Liver (tissue), 9 donors: ENCODE measurements around the gene TXLNG. TPM values are rescaled to one million over a fixed set of nuclear protein-coding genes. Genes with fewer than 3 reads are reported as not detected.

Source experiments
- DNase-seq: peaks from one replicate; pipeline ENCODE4 v3.0.0-alpha.2; 2017; ENCODE audit warnings: low spot score
- H3K27ac ChIP-seq, 2 donors: one replicate each; pipeline ENCODE4 v1.7.0; 2013; ENCODE audit warnings: inconsistent platforms in 2 of 2, low read length in 2 of 2, control low read depth in 1 of 2, low read depth in 1 of 2, mild to moderate bottlenecking in 1 of 2
- H3K27me3 ChIP-seq, 4 donors: one replicate each; pipeline versions ENCODE4 v1.6.1 to v1.7.0; 2013; ENCODE audit warnings: low read length in 3 of 4, inconsistent platforms in 1 of 4, mild to moderate bottlenecking in 1 of 4, moderate library complexity in 1 of 4; ENCODE audit not compliant: control insufficient read depth in 4 of 4, insufficient read depth in 4 of 4
- H3K36me3 ChIP-seq, 4 donors: one replicate each; pipeline versions ENCODE4 v1.6.1 to v1.7.0; 2013; ENCODE audit warnings: low read length in 3 of 4, mild to moderate bottlenecking in 3 of 4, low read depth in 1 of 4, moderate library complexity in 1 of 4; ENCODE audit not compliant: control insufficient read depth in 4 of 4, insufficient read depth in 3 of 4
- H3K4me1 ChIP-seq, 4 donors: one replicate each; pipeline versions ENCODE4 v1.6.1 to v1.7.0; 2013; ENCODE audit warnings: low read length in 3 of 4, mild to moderate bottlenecking in 3 of 4, moderate library complexity in 1 of 4; ENCODE audit not compliant: control insufficient read depth in 4 of 4, insufficient read depth in 4 of 4
- H3K4me3 ChIP-seq, 3 donors: one replicate each; pipeline versions ENCODE4 v1.6.1 to v1.7.0; 2013; ENCODE audit warnings: low read length in 3 of 3, control low read depth in 1 of 3, low read depth in 1 of 3, mild to moderate bottlenecking in 1 of 3
- H3K9ac ChIP-seq, 2 donors: one replicate each; pipeline ENCODE4 v1.7.0; 2013; ENCODE audit warnings: low read length in 2 of 2, mild to moderate bottlenecking in 2 of 2, moderate library complexity in 2 of 2, control low read depth in 1 of 2, low read depth in 1 of 2
- H3K9me3 ChIP-seq, 4 donors: one replicate each; pipeline versions ENCODE4 v1.6.1 to v1.7.0; 2013; ENCODE audit warnings: low read length in 3 of 4; ENCODE audit not compliant: control insufficient read depth in 4 of 4
- CTCF ChIP-seq: fragments of 150-350 bp; IDR thresholded peaks from 2 replicates; pipeline ENCODE4 v1.5.1; 2017; ENCODE audit warnings: improper control_type of control experiment, low read depth, low read length; ENCODE audit not compliant: missing input control
- EGR1 ChIP-seq, 2 donors: IDR thresholded peaks; 2 replicates each; pipeline ENCODE4 v1.6.1; 2016 to 2018; ENCODE audit warnings: antibody characterized with exemption in 2 of 2, low read depth in 2 of 2
- FOXA1 ChIP-seq: IDR thresholded peaks from 2 replicates; pipeline ENCODE4 v1.6.1; 2016; ENCODE audit warnings: antibody characterized with exemption
- FOXA2 ChIP-seq: IDR thresholded peaks from 2 replicates; pipeline ENCODE4 v1.6.1; 2016; ENCODE audit warnings: antibody characterized with exemption
- GABPA ChIP-seq, 2 donors: IDR thresholded peaks in 1 of 2; conservative IDR thresholded peaks in 1 of 2; 2 replicates each; pipeline ENCODE4 v1.6.1; 2016; ENCODE audit warnings: antibody characterized with exemption in 2 of 2, mild to moderate bottlenecking in 1 of 2, moderate library complexity in 1 of 2
- HNF4A ChIP-seq, 2 donors: conservative IDR thresholded peaks; 2 replicates each; pipeline ENCODE4 v1.6.1; 2016; ENCODE audit warnings: antibody characterized with exemption in 2 of 2, mild to moderate bottlenecking in 2 of 2
- HNF4G ChIP-seq: IDR thresholded peaks from 2 replicates; pipeline ENCODE4 v1.6.1; 2016; ENCODE audit warnings: antibody characterized with exemption
- JUND ChIP-seq, 2 donors: IDR thresholded peaks; 2 replicates each; pipeline ENCODE4 v1.6.1; 2016; ENCODE audit warnings: antibody characterized with exemption in 2 of 2
- MAX ChIP-seq: IDR thresholded peaks from 2 replicates; pipeline ENCODE4 v1.6.1; 2016; ENCODE audit warnings: antibody characterized with exemption
- NR2F2 ChIP-seq: IDR thresholded peaks from 2 replicates; pipeline ENCODE4 v1.6.1; 2016; ENCODE audit warnings: antibody characterized with exemption
- RAD21 ChIP-seq, 2 donors: IDR thresholded peaks; 2 replicates each; pipeline ENCODE4 v1.6.1; 2016; ENCODE audit warnings: antibody characterized with exemption in 2 of 2, mild to moderate bottlenecking in 2 of 2
- RXRA ChIP-seq, 2 donors: IDR thresholded peaks; 2 replicates each; pipeline ENCODE4 v1.6.1; 2017 to 2018; ENCODE audit warnings: antibody characterized with exemption in 2 of 2, mild to moderate bottlenecking in 1 of 2
- SP1 ChIP-seq: IDR thresholded peaks from 2 replicates; pipeline ENCODE4 v1.6.1; 2018; ENCODE audit warnings: antibody characterized with exemption, mild to moderate bottlenecking
- TAF1 ChIP-seq: conservative IDR thresholded peaks from 2 replicates; pipeline ENCODE4 v1.6.1; 2016; ENCODE audit warnings: antibody characterized with exemption, mild to moderate bottlenecking
- YY1 ChIP-seq: IDR thresholded peaks from 2 replicates; pipeline ENCODE4 v1.6.1; 2016; ENCODE audit warnings: antibody characterized with exemption, mild to moderate bottlenecking
- WGBS: extraction: QIAGEN DNeasy Blood & Tissue Kit; methylation state at CpG from one replicate; pipeline ENCODE4 v1.1.7; 2013; 5-methylcytosine and 5-hydroxymethylcytosine counted together
- polyA plus RNA-seq, 2 donors: library from polyadenylated mRNA; stranded (reverse) in 1 of 2; unstranded in 1 of 2; fragments of 200-250 nt in 1 of 2; fragments of >200 nt in 1 of 2; fragmentation: Nextera tagmentation in 1 of 2; extraction: Ambion mirVana in 1 of 2; gene quantifications; one replicate each; pipeline versions ENCODE4 v1.2.1 to v1.2.3, GENCODE V29; 2013 to 2015
- total RNA-seq, 2 donors: library from RNA; depleted of rRNA; stranded (reverse); fragments of >200 nt; gene quantifications; one replicate each; pipeline ENCODE4 v1.2.3, GENCODE V29; 2014
- TF ChIP-seq, protein P1 (sequence below): IDR thresholded peaks from 2 replicates; pipeline ENCODE4 v1.6.1; 2016; ENCODE audit warnings: antibody characterized with exemption
- TF ChIP-seq, protein P2 (sequence below): IDR thresholded peaks from 2 replicates; pipeline ENCODE4 v1.6.1; 2016; ENCODE audit warnings: antibody characterized with exemption
- TF ChIP-seq, protein P3 (sequence below): IDR thresholded peaks from 2 replicates; pipeline ENCODE4 v1.6.1; 2016; ENCODE audit warnings: antibody characterized with exemption, mild to moderate bottlenecking
- donor health status: healthy.
- donor health status: healthy.
- donor health status: healthy.
- donor health status: healthy.
- donor health status: healthy.

Gene TXLNG
- total and polyA plus RNA-seq, 4 donors: 3.7 to 7.4 (median 5.1) TPM

DNA sequence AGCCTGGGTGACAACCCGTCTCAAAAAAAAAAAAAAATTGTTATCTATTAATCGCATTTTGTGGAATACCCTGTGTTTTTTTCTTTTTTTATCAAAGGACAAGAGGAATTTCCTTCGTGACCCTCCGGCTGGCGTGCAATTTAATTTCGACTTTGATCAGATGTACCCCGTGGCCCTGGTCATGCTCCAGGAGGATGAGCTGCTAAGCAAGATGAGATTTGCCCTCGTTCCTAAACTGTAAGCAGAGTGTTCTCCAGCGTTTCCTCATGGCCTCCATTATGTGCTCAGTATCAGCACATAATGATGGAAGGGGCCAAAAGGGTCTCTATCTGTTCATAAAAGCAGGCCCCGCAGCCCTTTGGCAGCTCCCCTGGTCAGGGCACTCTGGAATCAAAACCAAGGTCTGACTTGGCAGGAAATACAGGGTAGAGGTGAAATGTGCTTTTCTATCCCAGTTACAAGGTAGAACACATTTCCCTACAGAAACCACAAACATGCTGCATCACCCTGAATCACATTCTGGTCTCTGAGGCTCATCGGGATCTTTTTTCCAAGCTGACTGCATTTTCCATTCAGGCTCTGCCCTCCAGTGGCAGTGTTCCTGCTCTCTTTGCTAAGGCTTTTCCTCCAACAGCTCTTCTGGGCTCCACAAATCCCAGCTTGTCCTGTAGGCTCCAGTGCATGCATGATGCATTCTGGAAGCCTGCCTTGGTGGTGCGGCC lies 42.5 kb upstream of the TXLNG start:
- peaks cover 1 to 29% (median 9%) of the 10 kb centered on the region in 4 donors for H3K36me3 ChIP-seq
- TF ChIP-seq CTCF (peak; percentile 32), RXRA (IDR thresholded peaks at IDR 0.05) (peak; percentile 40 to 45), TAF1 (no peak), JUND (IDR thresholded peaks at IDR 0.05) (no peak), RAD21 (IDR thresholded peaks at IDR 0.05) (peak; percentile 70 to 75), SP1 (no peak), HNF4A (conservative IDR thresholded peaks at IDR 0.05) (peak; percentile 54 to 67), HNF4G (no peak), NR2F2 (no peak), EGR1 (IDR thresholded peaks at IDR 0.05; ENCODE audit: low read depth in 2 of 2) (no peak)
- TF ChIP-seq, protein P1, sequence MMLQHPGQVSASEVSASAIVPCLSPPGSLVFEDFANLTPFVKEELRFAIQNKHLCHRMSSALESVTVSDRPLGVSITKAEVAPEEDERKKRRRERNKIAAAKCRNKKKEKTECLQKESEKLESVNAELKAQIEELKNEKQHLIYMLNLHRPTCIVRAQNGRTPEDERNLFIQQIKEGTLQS: no peak
- no peak overlapping the region for H3K4me3 ChIP-seq
- WGBS: 36% methylated on average over 12 of the region's 12 CpGs
- H3K9me3 ChIP-seq: no peaks in the 10 kb centered on the region
- no peak overlapping the region for H3K9ac ChIP-seq
- H3K27ac ChIP-seq: peak overlapping the region; percentile 49 to 79
- H3K4me1 ChIP-seq: peaks cover 8 to 32% (median 23%) of the 10 kb centered on the region in 4 donors
- DNase-seq: no peak
- no peaks in the 10 kb centered on the region for H3K27me3 ChIP-seq

GRCh38 chrX:16745102-16745501 lies 41.2 kb upstream of the TXLNG start:
- 56% methylated on average over 5 of the region's 5 CpGs for WGBS
- H3K27me3 ChIP-seq: no peaks in the 10 kb centered on the region
- DNase-seq: no peak
- H3K9me3 ChIP-seq: no peaks in the 10 kb centered on the region
- peaks cover 3 to 36% (median 10%) of the 10 kb centered on the region in 4 donors for H3K36me3 ChIP-seq
- TF ChIP-seq JUND (IDR thresholded peaks at IDR 0.05): no peak
- TF ChIP-seq HNF4G: no peak
- no peak for TF ChIP-seq CTCF
- no peak for TF ChIP-seq HNF4A (conservative IDR thresholded peaks at IDR 0.05)
- no peak for TF ChIP-seq FOXA1
- TF ChIP-seq NR2F2: no peak
- TF ChIP-seq, protein P1: no peak
- no peak for TF ChIP-seq GABPA (IDR thresholded peaks at IDR 0.05 in 1 of 2, conservative IDR thresholded peaks at IDR 0.05 in 1 of 2)
- TF ChIP-seq EGR1 (IDR thresholded peaks at IDR 0.05; ENCODE audit: low read depth in 2 of 2): no peak
- TF ChIP-seq TAF1: no peak
- TF ChIP-seq MAX: no peak
- TF ChIP-seq RXRA (IDR thresholded peaks at IDR 0.05): no peak
- TF ChIP-seq, protein P2, sequence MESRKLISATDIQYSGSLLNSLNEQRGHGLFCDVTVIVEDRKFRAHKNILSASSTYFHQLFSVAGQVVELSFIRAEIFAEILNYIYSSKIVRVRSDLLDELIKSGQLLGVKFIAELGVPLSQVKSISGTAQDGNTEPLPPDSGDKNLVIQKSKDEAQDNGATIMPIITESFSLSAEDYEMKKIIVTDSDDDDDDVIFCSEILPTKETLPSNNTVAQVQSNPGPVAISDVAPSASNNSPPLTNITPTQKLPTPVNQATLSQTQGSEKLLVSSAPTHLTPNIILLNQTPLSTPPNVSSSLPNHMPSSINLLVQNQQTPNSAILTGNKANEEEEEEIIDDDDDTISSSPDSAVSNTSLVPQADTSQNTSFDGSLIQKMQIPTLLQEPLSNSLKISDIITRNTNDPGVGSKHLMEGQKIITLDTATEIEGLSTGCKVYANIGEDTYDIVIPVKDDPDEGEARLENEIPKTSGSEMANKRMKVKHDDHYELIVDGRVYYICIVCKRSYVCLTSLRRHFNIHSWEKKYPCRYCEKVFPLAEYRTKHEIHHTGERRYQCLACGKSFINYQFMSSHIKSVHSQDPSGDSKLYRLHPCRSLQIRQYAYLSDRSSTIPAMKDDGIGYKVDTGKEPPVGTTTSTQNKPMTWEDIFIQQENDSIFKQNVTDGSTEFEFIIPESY: no peak
- no peak for TF ChIP-seq FOXA2
- no peak for TF ChIP-seq YY1
- TF ChIP-seq, protein P3, sequence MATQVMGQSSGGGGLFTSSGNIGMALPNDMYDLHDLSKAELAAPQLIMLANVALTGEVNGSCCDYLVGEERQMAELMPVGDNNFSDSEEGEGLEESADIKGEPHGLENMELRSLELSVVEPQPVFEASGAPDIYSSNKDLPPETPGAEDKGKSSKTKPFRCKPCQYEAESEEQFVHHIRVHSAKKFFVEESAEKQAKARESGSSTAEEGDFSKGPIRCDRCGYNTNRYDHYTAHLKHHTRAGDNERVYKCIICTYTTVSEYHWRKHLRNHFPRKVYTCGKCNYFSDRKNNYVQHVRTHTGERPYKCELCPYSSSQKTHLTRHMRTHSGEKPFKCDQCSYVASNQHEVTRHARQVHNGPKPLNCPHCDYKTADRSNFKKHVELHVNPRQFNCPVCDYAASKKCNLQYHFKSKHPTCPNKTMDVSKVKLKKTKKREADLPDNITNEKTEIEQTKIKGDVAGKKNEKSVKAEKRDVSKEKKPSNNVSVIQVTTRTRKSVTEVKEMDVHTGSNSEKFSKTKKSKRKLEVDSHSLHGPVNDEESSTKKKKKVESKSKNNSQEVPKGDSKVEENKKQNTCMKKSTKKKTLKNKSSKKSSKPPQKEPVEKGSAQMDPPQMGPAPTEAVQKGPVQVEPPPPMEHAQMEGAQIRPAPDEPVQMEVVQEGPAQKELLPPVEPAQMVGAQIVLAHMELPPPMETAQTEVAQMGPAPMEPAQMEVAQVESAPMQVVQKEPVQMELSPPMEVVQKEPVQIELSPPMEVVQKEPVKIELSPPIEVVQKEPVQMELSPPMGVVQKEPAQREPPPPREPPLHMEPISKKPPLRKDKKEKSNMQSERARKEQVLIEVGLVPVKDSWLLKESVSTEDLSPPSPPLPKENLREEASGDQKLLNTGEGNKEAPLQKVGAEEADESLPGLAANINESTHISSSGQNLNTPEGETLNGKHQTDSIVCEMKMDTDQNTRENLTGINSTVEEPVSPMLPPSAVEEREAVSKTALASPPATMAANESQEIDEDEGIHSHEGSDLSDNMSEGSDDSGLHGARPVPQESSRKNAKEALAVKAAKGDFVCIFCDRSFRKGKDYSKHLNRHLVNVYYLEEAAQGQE: no peak
- no peak for TF ChIP-seq SP1
- no peak for TF ChIP-seq RAD21 (IDR thresholded peaks at IDR 0.05)
- peaks cover 8 to 23% (median 18%) of the 10 kb centered on the region in 4 donors for H3K4me1 ChIP-seq
- no peak overlapping the region for H3K4me3 ChIP-seq
- H3K27ac ChIP-seq: peak overlapping the region in 1 of 2 donors; percentile 54
- no peak overlapping the region for H3K9ac ChIP-seq
